HG03378 (cell line): Measurements from ENCODE around the gene PDLIM5.
"Not testable (repeated sequence)": the region's sequence is repeated elsewhere in the genome, so short reads cannot be mapped to it uniquely, and the experiment has no call there.

Experiments
- ATAC-seq: cut with Tn5 transposase; IDR thresholded peaks from one replicate; pipeline ENCODE4 v1.9.1; 2021; ENCODE audit warnings: mild to moderate bottlenecking, moderate library complexity; ENCODE audit not compliant: unreplicated experiment

The PDLIM5 gene

GRCh38 chr4:94461506-94461905, 9.8 kb downstream of the PDLIM5 start:
- no peak for ATAC-seq

GRCh38 chr4:94462572-94462971, 10.8 kb downstream of the PDLIM5 start:
- ATAC-seq = no peak

- ATAC-seq = no peak
Observed at GRCh38 chr4:94463771-94464170, 12.0 kb downstream of the PDLIM5 start.

GRCh38 chr4:94466371-94466770, 14.6 kb downstream of the PDLIM5 start:
- no peak for ATAC-seq

- ATAC-seq = no peak
Observed at GRCh38 chr4:94466923-94467322, 15.2 kb downstream of the PDLIM5 start.

- no peak for ATAC-seq
Observed at GRCh38 chr4:94468093-94468769, 16.5 kb downstream of the PDLIM5 start.

GRCh38 chr4:94469221-94469784, 17.6 kb downstream of the PDLIM5 start:
- peak; percentile 66 for ATAC-seq

GRCh38 chr4:94470132-94470531, 18.4 kb downstream of the PDLIM5 start:
- no peak for ATAC-seq

GRCh38 chr4:94470782-94471181, 19.0 kb downstream of the PDLIM5 start:
- not testable (repeated sequence) for ATAC-seq

GRCh38 chr4:94472056-94472826, 20.5 kb downstream of the PDLIM5 start:
- no peak for ATAC-seq

- no peak for ATAC-seq
Observed at GRCh38 chr4:94475050-94475449, 23.3 kb downstream of the PDLIM5 start.

- no peak for ATAC-seq
Observed at GRCh38 chr4:94475794-94476193, 24.1 kb downstream of the PDLIM5 start.

- no peak for ATAC-seq
Observed at GRCh38 chr4:94477227-94477626, 25.5 kb downstream of the PDLIM5 start.

- ATAC-seq = not testable (repeated sequence)
Observed at GRCh38 chr4:94478805-94479204, 27.1 kb downstream of the PDLIM5 start.

GRCh38 chr4:94479358-94480141, 27.8 kb downstream of the PDLIM5 start:
- ATAC-seq = no peak

GRCh38 chr4:94480362-94480951, 28.7 kb downstream of the PDLIM5 start:
- ATAC-seq = no peak

GRCh38 chr4:94483895-94484294, 32.2 kb downstream of the PDLIM5 start:
- ATAC-seq = no peak

GRCh38 chr4:94484818-94485217, 33.1 kb downstream of the PDLIM5 start:
- ATAC-seq = no peak

GRCh38 chr4:94486372-94486801, 34.6 kb downstream of the PDLIM5 start:
- no peak for ATAC-seq

- no peak for ATAC-seq
Observed at GRCh38 chr4:94488670-94489069, 36.9 kb downstream of the PDLIM5 start.

GRCh38 chr4:94489098-94489497, 37.4 kb downstream of the PDLIM5 start:
- no peak for ATAC-seq
